Left ventricle myocardium inferior (tissue), 1 donor: ENCODE results near the gene RALA. TPM values are rescaled to one million over a fixed set of nuclear protein-coding genes. Genes with fewer than 3 reads are reported as not detected.

ENCODE experiments used
- DNase-seq: peaks from one replicate; pipeline ENCODE4 v3.0.0-alpha.2; 2020
- H3K27ac ChIP-seq: fragments of 200-600 bp; replicated peaks from 2 replicates; pipeline ENCODE4 v1.8.0; 2021
- H3K27me3 ChIP-seq: fragments of 200-600 bp; 2 replicates; pipeline ENCODE4 v1.8.0; 2021; ENCODE audit warnings: low read depth
- H3K36me3 ChIP-seq: fragments of 200-600 bp; 2 replicates; pipeline ENCODE4 v1.8.0; 2021
- H3K4me1 ChIP-seq: fragments of 200-600 bp; 2 replicates; pipeline ENCODE4 v1.8.0; 2021
- H3K4me3 ChIP-seq: fragments of 200-600 bp; 2 replicates; pipeline ENCODE4 v1.8.0; 2021; ENCODE audit warnings: mild to moderate bottlenecking, moderate library complexity
- H3K9me3 ChIP-seq: fragments of 200-600 bp; replicated peaks from 2 replicates; pipeline ENCODE4 v1.8.0; 2021
- intact Hi-C: fragments of 100-400 bp; cut with micrococcal nuclease; formaldehyde crosslinking; loops from one replicate; pipeline ENCODE4 v1.11.0; 2022
- total RNA-seq: library from RNA; stranded (reverse); fragmentation: NEBNext Ultra II Directional; extraction: Animal tissue kit (Norgen Biotek cat#: 25700); gene quantifications from one replicate; pipeline ENCODE4 v1.2.1, GENCODE V29; 2021
- TF ChIP-seq, protein P1 (sequence below): fragments of 200-600 bp; IDR thresholded peaks from 2 replicates; pipeline ENCODE4 v1.8.0; 2021; ENCODE audit warnings: antibody characterized with exemption, mild to moderate bottlenecking, borderline replicate concordance
- donor health status: DM: no; HTN: yes; CAD: no; lungs with severe emphysema.

RALA gene
- total RNA-seq, 1 donor from 2014 or later: 29.1 TPM

DNA sequence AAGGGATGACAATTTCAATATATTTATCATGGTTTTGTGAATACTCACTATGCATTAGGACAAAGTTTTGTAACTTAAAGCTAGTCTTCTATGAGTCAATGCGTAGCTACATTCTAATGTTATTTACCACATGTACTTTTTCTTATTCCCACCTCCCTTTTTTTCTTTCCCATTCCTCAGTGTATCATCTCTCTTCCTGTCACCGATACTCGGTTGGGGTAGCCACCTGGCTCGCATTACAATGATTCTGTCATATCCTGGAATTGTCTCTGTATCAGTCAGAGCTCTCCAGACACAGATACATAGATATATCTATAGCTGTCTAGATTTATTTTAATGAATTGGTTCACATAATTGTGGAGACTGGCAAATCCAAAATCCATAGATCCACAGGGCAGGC is 9.8 kb upstream of the RALA start:
- intact Hi-C loops: no loop called here
- TF ChIP-seq, protein P1, sequence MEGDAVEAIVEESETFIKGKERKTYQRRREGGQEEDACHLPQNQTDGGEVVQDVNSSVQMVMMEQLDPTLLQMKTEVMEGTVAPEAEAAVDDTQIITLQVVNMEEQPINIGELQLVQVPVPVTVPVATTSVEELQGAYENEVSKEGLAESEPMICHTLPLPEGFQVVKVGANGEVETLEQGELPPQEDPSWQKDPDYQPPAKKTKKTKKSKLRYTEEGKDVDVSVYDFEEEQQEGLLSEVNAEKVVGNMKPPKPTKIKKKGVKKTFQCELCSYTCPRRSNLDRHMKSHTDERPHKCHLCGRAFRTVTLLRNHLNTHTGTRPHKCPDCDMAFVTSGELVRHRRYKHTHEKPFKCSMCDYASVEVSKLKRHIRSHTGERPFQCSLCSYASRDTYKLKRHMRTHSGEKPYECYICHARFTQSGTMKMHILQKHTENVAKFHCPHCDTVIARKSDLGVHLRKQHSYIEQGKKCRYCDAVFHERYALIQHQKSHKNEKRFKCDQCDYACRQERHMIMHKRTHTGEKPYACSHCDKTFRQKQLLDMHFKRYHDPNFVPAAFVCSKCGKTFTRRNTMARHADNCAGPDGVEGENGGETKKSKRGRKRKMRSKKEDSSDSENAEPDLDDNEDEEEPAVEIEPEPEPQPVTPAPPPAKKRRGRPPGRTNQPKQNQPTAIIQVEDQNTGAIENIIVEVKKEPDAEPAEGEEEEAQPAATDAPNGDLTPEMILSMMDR: no peak
- no peaks in the 10 kb centered on the region for H3K27me3 ChIP-seq
- no peak for DNase-seq
- no peak overlapping the region for H3K27ac ChIP-seq
- no peaks in the 10 kb centered on the region for H3K9me3 ChIP-seq
- H3K4me1 ChIP-seq: peaks cover 18% of the 10 kb centered on the region
- H3K4me3 ChIP-seq: no peak overlapping the region
- H3K36me3 ChIP-seq: no peaks in the 10 kb centered on the region

DNA sequence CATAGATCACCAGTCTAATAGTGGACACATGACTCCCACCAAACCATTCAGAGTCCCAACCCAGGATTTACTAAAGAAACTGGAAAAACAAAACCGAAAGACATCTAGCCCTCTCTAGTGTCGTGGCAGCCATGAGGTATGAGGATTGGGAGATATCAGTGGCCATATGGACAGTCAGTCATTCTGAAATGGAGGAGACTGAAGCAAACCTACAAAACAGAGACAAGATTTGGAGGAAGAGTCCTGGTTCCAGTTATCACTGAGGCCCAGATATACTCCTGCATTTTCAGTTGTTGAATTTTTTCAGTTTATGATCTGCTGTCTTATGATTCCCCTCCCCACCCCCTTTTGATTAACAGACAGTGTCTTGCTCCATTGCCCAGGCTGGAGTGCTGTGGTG is 9.1 kb upstream of the RALA start:
- intact Hi-C loops: no loop called here
- Histone ChIP-seq H3K4me3 (no peak overlapping the region), H3K27ac (no peak overlapping the region), H3K9me3 (no peaks in the 10 kb centered on the region), H3K36me3 (no peaks in the 10 kb centered on the region), H3K27me3 (no peaks in the 10 kb centered on the region), H3K4me1 (peaks cover 11% of the 10 kb centered on the region)
- no peak for DNase-seq
- TF ChIP-seq, protein P1: no peak

DNA sequence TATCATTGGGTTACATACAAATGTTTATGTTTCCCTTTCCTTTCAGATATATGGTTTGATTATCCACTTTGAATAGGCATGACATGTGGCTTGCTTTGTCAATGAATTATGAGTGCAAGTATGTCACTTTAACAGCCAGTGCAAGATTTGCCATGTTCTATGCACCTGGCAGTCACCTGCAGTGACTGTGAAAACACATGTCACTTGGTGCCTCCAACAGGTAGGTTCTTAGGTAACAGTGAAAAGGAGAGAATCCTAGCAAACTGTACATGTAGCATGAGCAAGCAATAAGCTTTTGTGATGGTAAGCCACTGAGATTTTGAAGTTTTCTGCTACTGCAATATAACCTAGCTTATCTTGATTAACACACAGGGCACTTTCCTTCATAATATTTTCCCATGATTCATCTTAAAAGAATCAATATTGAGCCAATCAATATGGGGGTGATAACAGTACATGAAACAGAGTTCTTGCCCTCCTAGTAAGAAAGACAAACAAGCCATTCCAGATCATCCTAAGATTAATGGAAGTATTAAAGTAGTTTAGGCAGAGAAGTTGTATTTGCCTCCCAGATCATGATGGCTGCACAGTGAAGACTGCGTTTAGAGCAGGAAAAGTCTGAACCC is 7.9 kb upstream of the RALA start:
- Histone ChIP-seq H3K27me3 (no peaks in the 10 kb centered on the region), H3K9me3 (no peaks in the 10 kb centered on the region), H3K4me3 (no peak overlapping the region), H3K27ac (no peak overlapping the region), H3K36me3 (no peaks in the 10 kb centered on the region), H3K4me1 (no peaks in the 10 kb centered on the region)
- TF ChIP-seq, protein P1: no peak
- no peak for DNase-seq
- intact Hi-C loops: no loop called here

DNA sequence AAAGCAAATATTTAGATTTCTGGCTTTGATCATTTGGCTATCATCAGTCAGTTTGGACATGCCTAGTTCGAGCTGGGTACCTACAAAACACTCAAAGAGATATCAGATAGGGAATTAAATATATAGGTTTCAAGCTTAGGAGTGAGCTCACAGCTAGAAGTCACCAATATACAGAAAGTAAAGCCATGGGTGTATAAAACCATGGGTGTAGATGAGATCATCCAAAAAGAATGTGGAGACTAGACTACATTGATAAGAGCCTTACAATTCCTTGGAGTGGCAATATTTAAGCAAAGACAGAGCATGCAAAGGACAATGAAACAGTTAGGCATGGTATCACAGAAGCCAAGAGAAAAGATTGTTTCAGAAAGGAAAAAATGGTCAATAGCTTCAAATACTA is 7.2 kb upstream of the RALA start:
- no peaks in the 10 kb centered on the region for H3K4me1 ChIP-seq
- intact Hi-C loops: no loop called here
- no peak overlapping the region for H3K4me3 ChIP-seq
- H3K27ac ChIP-seq: no peak overlapping the region
- H3K9me3 ChIP-seq: no peaks in the 10 kb centered on the region
- no peaks in the 10 kb centered on the region for H3K36me3 ChIP-seq
- H3K27me3 ChIP-seq: no peaks in the 10 kb centered on the region
- TF ChIP-seq, protein P1: no peak
- no peak for DNase-seq

- intact Hi-C loops: no loop called here
- Histone ChIP-seq H3K27ac (no peak overlapping the region), H3K27me3 (no peaks in the 10 kb centered on the region), H3K4me3 (no peak overlapping the region), H3K9me3 (no peaks in the 10 kb centered on the region), H3K4me1 (peaks cover 4% of the 10 kb centered on the region), H3K36me3 (no peaks in the 10 kb centered on the region)
- DNase-seq: no peak
- TF ChIP-seq, protein P1: no peak
Measured at GRCh38 chr7:39617005-39617404, 6.4 kb upstream of the RALA start.

- Histone ChIP-seq H3K9me3 (no peaks in the 10 kb centered on the region), H3K4me3 (no peak overlapping the region), H3K4me1 (peaks cover 21% of the 10 kb centered on the region), H3K27ac (no peak overlapping the region), H3K27me3 (no peaks in the 10 kb centered on the region), H3K36me3 (no peaks in the 10 kb centered on the region)
- no peak for DNase-seq
- intact Hi-C loops: no loop called here
- TF ChIP-seq, protein P1: no peak
Measured at GRCh38 chr7:39618868-39619267, 4.5 kb upstream of the RALA start.
